Posterior vena cava (tissue), 2 donors: ENCODE measurements around the gene SFXN1. TPM values are rescaled to one million over a fixed set of nuclear protein-coding genes. Genes with fewer than 3 reads are reported as not detected.
"Not testable (repeated sequence)": the region's sequence is repeated elsewhere in the genome, so short reads cannot be mapped to it uniquely, and the experiment has no call there.

Experiments
- DNase-seq: peaks from one replicate; pipeline ENCODE4 v3.0.0-alpha.2; 2020; ENCODE audit warnings: low spot score
- intact Hi-C, 2 donors: fragments of 100-400 bp; cut with DNase I; formaldehyde crosslinking; loops; one replicate each; pipeline versions ENCODE4 v1.14.1 to v1.14.2; 2022 to 2023
- long read RNA-seq, 2 donors: library from polyadenylated mRNA; unstranded; transcript quantifications; one replicate each; pipeline ENCODE4 v2.0.0, GENCODE V29; 2020 to 2021
- total RNA-seq, 2 donors: library from RNA; stranded (reverse); fragmentation: NEBNext Ultra II Directional; extraction: Animal tissue kit (Norgen Biotek cat#: 25700); gene quantifications; one replicate each; pipeline ENCODE4 v1.2.1, GENCODE V29; 2021
- donor health status: DM: yes; HTN: yes; CAD: no.
- donor health status: DM: yes; HTN: yes; CAD: no.

The SFXN1 gene, protein sequence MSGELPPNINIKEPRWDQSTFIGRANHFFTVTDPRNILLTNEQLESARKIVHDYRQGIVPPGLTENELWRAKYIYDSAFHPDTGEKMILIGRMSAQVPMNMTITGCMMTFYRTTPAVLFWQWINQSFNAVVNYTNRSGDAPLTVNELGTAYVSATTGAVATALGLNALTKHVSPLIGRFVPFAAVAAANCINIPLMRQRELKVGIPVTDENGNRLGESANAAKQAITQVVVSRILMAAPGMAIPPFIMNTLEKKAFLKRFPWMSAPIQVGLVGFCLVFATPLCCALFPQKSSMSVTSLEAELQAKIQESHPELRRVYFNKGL
- total RNA-seq, result 10 to 100 TPM; 17.5 to 21.7 TPM
- long read RNA-seq, donor 1, full-length matches to known transcripts, result 3 of 7 reads
- long read RNA-seq, donor 1, partial matches to known transcripts, result 0 of 7 reads
- long read RNA-seq, donor 1, other reads (novel, unspliced or antisense), result 4 of 7 reads
- long read RNA-seq, donor 2, full-length matches to known transcripts, result 7 of 12 reads
- long read RNA-seq, donor 2, partial matches to known transcripts, result 1 of 12 reads
- long read RNA-seq, donor 2, other reads (novel, unspliced or antisense), result 4 of 12 reads

DNA sequence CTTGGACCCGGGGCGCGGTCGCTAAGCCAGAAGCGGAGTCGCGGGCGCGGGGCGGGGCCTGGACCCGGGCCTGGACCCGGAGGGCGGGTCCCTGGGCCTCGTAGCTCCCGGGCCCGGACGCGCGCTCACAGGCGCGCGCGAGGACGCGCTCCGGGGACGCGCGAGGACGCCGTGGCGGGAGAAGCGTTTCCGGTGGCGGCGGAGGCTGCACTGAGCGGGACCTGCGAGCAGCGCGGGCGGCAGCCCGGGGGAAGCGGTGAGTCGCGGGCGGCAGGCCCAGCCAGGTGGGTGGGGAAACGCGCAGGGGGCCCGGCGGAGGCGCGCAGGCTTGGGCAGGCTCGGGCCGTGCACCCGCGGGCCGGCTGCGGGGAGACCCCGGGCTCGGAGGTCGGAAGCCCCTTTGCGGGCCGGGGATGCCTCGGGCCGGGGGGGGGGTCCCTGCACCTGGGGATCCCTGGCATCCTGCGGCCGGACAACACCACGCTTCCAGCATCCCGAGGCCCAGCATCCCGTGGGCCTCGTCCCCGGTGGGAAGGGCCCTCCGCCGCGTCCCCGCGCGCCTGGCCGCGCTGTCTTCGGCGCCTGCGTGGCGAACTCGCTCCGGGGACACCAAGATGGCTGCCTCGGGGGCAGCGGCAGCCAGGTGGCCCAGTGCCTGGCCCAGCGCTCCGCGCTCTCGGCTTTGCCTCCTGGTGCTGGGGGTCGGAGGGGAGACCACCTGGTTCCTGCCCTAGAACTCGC, at the start of gene SFXN1:
TSS of gene SFXN1 (plus strand) at position 177 of the 741 bp plus-strand sequence. CDS start 13,544 bp downstream, outside the sequence.
- DNase-seq, result peak; percentile 93
- intact Hi-C loops, result no loop called here

DNA sequence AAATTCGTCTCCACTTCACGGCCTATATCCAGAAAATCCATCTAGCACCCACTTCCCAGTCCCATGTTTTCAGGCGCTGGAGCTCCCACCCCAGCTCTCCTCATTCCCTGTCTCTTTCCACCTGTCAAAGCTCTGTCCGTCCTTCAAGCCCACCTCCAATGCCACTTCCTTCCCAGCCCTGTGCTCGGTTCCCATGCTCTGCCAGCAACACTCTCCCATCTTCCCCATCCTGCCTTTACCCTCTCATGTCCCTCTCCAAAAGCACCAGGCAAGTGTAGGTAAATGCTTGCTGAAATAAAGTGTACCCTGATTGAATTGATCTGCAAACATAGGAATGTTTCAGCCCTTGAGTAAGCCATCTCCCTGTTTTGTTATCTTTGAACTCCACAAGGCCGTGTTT, 43.6 kb upstream of the SFXN1 start:
- DNase-seq, result no peak
- intact Hi-C loops, result no loop called here

DNA sequence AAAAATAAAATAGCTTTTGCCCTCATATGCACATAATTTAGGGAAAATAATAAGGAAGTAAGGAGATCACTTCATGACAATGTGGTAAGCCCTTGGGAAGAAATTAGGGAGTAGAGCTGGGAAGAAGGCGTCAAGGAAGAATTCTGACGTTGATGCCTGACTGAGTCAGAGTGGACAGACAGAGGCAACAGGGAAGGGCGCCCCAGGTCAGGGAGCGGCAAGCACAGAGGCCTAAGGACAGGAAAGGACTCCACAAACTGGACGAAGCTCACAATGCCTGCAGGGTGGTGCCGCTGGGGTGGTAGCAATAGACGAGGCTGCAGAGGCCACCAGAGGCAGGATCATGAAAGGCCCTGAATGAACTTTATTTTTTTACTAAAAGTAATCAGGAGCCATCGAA, 42.0 kb upstream of the SFXN1 start:
- intact Hi-C loops, result no loop called here

DNA sequence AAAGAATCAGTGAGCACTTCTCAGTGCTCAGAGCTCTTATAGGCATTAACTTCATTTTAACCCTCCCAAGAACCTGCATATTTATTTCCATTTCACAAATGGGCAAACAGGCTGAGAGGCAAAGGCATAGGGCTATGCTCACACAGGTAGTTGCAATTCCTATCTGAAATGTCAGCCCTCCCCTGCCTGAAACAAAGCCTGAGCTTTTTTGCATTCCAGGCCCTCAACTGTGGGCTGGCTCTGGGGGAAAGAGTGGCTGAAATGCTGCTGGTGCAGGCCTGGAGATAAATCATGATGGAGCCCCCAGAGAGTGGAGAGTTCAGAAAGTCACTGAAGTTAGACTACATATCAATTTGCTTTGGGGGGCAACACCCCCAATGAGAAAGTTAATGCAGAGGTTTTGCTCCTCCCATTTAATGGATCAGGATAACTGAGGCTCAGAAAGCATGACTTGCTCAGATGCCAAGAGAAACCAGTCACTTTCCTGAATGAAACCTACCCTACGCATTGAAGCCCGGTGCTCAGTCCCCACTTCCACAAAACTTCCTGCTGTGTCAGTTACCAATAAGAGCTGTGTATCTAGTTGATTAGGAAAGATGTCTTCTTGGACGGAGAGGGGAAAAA, 40.0 kb upstream of the SFXN1 start:
- intact Hi-C loops, result no loop called here
- DNase-seq, result no peak

More for the DNA sequence above, 42.0 kb upstream of the SFXN1 start:
- DNase-seq, result no peak

DNA sequence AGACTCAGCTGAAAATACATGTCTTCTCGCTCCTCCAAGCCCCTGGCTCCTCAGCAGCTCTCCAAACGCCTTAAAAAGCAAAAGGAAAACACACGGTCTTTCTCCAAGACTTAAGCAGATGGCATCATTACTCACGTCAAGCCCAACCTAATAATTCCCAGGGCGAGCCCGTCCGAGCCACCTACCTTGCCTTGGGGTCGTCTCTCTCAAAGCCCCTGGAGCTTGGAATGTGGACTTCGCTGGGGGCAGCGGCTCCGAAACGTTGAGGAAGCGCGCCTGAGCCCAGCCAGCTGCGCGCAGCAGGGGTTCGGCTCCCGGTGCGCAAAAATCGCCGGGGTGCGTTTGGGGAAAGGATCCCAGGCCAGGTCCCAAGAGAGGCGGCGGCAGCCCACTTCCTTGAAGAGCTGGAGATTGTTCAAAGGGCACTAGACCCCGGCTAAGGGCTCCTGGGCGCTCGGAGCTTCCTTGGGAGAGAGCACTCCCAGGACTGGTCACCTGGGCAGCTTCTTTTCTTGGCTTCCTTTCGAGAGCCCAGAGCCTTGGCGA, 34.8 kb upstream of the SFXN1 start:
- no peak for DNase-seq
- intact Hi-C loops, result loop anchor here (2.0 kb wide), 2 partner anchors 489 to 493 kb away; no protein-coding TSS in a partner anchor

DNA sequence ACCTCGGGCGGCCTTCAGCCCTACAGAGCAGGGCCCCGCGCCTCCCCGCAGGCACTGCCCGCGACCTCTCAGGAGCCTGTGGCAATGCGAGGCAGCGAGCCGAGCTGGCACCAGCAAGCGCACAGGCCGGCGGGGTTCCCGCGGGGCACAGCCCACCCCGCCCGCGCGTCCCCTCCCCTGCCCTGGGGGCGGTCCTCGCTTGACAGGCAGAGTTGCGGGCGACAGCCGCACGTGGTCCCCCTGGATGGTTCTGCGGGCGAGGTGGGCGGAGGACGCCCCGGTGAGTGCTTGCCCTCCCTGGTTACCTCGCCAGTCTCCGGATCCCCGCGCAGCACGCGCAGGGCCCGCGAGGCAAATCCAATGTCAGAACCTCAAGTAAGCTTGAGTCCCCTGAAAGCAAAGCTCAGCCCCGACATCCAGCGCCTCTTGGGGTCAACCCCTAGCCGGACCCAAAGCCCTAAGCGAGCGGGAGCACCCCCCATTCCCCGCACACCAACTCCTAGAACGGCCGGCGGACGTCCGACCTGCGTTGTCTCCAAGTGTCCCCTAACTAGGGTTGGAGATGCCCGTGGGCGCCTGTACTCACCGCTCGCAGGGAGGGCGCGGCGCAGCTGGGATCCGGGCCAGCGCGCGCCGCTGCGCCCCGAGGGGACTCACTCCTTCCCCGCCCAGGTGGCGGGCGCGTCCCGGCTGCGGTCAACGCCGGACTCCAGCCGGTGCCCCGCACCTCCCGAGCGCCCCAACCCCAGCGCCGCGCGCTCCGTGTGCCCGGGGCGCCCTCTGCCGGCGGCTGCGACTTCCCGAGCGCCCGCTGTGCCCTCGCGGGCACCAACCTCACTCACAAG, 34.1 kb upstream of the SFXN1 start, which contains the start of gene DRD1:
TSS of gene DRD1 (minus strand) at position 123 of the 845 bp plus-strand sequence. CDS start 1,083 bp downstream, outside the sequence.
- intact Hi-C loops, result loop anchor here in 1 of 2 donors (2.0 kb wide), 1 partner anchor 493 kb away; no protein-coding TSS in a partner anchor
- no peak for DNase-seq

DNA sequence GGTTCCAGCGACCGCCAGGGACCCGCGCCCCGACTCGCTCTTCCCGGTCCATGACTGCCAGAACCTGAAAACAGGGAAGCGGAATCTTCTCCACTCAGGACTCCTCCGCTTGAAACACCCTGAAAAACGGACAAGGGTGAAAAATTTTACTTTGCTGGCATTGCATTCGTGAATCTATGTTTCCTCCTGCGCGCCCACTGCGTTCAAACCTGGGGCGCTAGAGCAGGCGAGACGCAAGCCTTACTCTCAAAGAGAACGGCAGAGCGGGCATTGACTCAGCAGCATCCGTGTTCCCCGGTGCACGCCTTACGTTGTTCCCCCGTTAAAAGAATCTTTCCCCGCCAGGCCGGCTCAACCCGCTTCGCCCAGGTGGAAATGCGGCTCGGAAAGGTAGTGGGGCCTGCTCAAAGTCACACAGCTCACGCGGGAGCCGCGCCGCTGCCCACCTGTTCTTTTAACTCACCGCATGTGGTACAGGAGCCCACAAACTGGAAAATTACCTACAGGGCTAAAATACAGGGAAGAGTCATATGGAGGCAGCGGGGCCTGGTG, 33.4 kb upstream of the SFXN1 start:
- intact Hi-C loops, result loop anchor here in 1 of 2 donors (2.0 kb wide), 1 partner anchor 494 kb away; no protein-coding TSS in a partner anchor
- DNase-seq, result no peak

DNA sequence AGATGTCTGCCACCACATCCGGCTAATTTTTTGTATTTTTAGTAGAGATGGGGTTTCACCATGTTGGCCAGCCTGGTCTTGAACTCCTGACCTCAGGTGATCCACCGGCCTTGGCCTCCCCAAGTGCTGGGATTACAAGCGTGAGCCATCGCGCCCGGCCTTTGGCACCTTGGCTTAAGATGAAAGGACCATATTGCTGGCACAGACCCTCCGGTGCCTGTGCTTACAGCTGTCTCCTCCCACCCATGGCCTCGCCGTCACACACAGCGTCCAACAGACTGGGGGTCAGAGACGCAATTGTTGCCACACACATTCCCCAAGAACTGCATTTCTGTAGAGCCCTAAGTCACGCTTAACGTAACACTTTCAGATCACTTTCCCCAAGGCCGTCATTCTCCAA, 32.0 kb upstream of the SFXN1 start:
- intact Hi-C loops, DNase-seq: not testable (repeated sequence)

DNA sequence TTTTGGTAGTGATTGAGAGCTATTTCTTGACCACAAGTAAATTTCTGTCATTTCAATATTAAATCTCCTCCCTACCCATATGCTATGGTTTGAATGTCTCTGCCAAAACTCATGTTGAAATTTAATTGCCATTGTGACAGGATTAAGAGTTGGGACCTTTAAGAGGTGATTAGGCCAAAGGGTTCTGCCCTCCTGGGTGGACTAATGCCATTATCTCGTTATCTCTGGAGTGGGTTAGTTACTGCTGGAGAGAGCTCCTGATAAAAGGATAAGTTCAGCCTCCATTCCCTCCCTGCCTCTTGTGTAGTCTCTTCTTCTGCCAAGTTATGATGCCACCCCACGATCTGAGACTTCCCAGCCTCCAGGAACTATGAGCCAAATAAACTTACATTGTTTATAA, 30.8 kb upstream of the SFXN1 start:
- intact Hi-C loops, result no loop called here
- DNase-seq, result no peak

DNA sequence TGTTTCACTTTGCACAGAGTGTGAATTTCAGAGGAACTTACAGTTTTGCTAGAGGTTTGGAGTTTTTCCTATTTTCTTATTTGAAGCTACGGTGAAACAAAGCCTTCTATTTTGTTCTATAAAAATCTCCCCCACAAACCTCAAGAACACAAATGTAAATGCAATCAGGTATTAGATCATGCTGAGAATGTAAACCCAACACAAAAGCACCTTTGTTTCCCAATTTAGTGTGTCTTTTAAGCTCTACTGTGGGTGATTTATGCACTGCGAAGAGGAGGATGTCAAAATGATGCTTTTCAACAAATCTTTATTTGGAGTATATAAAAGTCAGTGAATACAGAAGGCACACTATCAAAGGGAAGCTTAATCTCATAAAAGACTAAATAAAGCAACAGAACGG, 30.1 kb upstream of the SFXN1 start:
- intact Hi-C loops, result no loop called here
- no peak for DNase-seq

DNA sequence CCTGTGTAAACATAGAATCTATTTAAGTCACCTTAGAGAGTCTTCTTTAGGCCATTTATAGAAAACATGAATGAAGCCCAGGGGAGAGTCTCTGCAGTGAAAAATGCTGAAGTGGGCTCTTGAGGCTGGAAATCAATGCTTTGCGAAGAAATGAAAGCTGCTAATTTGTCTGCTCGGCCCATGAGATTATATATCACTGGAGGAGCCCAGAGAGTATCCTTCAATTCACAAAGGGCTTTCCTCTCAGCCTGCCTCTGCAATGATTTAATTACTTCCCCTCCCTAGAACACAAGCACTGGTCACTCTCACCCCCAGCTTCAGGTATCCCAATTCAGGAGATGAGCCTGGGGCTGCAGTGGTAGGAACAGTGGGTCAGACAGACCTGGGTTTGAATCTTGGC, 26.2 kb upstream of the SFXN1 start:
- intact Hi-C loops, result loop anchor here in 1 of 2 donors (5.0 kb wide), 1 partner anchor 1105 kb away; no protein-coding TSS in a partner anchor
- no peak for DNase-seq

DNA sequence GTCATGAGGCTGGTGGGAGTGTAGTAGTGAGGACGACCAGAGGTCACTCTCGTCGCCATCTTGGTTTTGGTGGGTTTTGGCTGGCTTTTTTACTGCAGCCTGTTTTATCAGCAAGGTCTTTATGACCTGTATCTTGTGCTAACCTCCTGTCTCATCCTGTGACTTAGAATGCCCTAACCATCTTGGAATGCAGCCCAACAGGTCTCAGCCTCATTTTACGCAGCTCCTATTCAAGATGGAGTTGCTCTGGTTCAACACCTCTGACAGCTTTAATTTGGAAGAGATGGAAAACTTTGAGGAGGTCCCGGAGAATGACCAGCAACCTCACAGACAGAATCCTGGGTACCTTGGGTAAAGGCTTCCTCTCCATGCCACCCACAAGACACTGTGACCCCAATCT, 24.0 kb upstream of the SFXN1 start:
- DNase-seq, result not testable (repeated sequence)
- intact Hi-C loops, result loop anchor here in 1 of 2 donors (5.0 kb wide), 1 partner anchor 1103 kb away; no protein-coding TSS in a partner anchor

DNA sequence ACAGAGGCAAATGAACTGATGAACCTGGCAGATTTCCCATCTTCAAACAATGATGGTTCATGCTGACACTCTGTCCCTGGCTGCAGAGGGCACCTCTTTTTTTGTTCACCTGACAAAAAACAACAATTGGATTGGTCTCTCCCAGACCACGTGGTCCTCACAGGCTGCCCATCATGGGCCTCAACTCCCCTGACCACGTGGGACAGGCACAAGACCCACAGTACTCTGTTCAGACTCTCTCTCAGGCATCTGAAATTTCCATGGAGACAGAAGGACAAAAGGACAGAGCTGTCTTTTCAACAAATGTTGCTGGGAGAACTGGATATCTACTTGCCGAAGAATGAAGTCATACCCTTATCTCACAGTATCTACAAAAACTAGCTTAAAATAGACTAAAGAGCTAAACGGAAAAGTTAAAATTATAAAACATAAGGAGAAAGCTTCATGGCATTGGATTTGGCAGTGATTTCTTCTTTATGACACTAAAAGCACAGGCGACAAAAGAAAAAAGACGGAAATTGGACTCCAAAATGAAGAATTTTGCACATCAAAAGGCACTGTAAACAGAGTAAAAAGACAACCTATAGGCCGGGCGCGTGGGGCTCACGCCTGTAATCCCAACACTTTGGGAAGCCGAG, 22.1 kb upstream of the SFXN1 start:
- no peak for DNase-seq
- intact Hi-C loops, result no loop called here

DNA sequence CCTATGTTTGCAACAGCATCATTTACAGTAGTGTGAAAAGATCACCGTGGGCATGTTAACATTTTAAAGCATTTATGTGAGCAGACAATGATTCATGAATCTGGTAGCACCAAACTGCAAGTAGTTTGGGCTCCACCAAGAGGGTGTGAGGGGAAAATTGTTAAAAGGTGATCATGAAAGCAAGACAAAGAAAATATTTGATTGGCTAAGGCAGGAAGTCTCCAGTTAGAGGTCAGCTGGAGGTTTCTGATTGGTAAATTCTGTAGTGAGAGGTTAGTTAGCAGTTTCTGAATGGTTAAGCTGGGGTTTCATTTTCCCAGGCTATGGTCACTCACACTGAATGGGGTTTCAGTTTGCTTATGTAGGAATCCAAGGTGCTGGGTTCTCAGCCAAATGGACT, 20.9 kb upstream of the SFXN1 start:
- intact Hi-C loops, result no loop called here
- DNase-seq, result no peak

DNA sequence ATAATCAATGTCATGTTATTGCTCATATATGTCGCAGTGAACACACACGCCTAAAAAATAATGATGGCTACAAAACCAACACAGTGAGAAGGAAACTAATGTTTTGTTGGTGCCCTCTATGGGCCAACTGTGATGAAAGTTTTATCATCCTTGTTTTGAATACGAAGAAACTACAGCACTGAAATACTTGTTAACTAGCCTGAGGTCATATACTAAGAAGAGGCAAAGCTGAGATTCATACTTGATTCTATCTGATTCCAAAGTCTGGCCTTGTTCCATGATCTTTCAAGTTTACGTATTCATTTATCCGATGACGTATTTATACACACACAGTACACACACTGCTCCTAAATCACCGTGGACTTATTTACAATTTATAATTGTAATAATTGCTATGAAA, 18.2 kb upstream of the SFXN1 start:
- DNase-seq, result no peak
- intact Hi-C loops, result loop anchor here in 1 of 2 donors (5.0 kb wide), 1 partner anchor 508 kb away; no protein-coding TSS in a partner anchor

DNA sequence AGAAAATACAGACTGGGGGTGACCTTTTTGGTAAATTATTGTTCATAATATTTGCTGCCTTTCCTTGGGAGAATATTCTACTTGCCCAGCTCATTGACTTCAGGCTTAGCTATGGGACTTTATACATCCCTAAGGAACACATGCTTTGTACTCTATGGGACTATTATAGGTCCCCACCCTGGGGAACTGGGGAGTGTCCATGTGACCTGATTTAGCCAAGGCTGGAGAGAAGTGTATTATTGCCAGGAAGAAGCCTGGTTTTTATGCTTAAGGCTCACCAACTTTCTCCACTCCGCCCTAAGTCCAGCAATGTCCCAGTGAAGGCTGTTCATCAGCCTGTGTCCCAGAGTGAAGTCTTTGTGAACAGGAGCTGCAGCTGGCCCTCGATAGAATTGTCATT, 17.8 kb upstream of the SFXN1 start:
- DNase-seq, result no peak
- intact Hi-C loops, result loop anchor here in 1 of 2 donors (5.0 kb wide), 1 partner anchor 508 kb away; no protein-coding TSS in a partner anchor

DNA sequence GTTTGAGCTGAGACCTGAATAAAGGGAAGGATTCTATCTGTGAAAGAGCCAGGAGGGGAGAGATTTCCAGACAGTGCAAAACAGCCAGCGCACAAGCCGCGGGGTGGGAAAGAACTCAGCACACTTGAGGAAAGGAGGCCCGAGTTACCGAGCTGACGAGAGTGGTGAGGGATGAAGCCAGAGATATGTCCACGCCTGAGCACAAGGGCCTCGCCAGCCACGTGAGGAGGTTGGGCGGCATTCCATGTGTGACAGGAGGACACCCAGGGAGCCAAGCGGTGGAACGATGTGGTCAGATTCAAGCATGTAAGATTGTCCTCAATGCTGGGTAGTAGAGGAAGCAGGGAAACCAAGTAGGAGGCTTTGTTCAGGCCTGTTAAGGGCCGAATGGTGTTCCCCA, 17.0 kb upstream of the SFXN1 start:
- intact Hi-C loops, result loop anchor here in 1 of 2 donors (5.0 kb wide), 1 partner anchor 509 kb away; no protein-coding TSS in a partner anchor

More for the DNA sequence above, 17.0 kb upstream of the SFXN1 start:
- no peak for DNase-seq
